OCI-LY1 (cell line): ENCODE measurements around the gene ZNF474.

ENCODE experiments used
- CTCF ChIP-seq: fragments of 200-600 bp; sonication (generic), shearing (Covaris generic); IDR thresholded peaks from 2 replicates; pipeline ENCODE4 v1.5.1; 2017; ENCODE audit warnings: mild to moderate bottlenecking, antibody characterized with exemption, low read length, moderate library complexity, mixed read lengths
- EZH2 ChIP-seq: fragments of 200-600 bp; sonication (generic), shearing (Covaris generic); IDR thresholded peaks from 2 replicates; pipeline ENCODE4 v1.8.0; 2017; ENCODE audit warnings: borderline replicate concordance, mixed run types, mild to moderate bottlenecking, antibody characterized with exemption, low read length, moderate library complexity, mixed read lengths

- TF ChIP-seq CTCF (no peak), EZH2 (no peak)
Measured at GRCh38 chr5:122164070-122164435, 34.7 kb downstream of the ZNF474 start.
